Measurements from ENCODE around the gene LAMTOR5. TPM values are rescaled to one million over a fixed set of nuclear protein-coding genes. Genes with fewer than 3 reads are reported as not detected.

The LAMTOR5 gene
- total and polyA plus RNA-seq, 11 donors: 130 to 549 (median 233) TPM

GRCh38 chr1:110430366-110430765 lies 22.9 kb upstream of the LAMTOR5 start:
- WGBS, 4 donors: 71 to 84% (median 79%) methylated on average over 6 of the region's 6 CpGs
- Histone ChIP-seq H3K4me3 (no peak overlapping the region), H3K27ac (no peak overlapping the region), H3K27me3 (no peaks in the 10 kb centered on the region), H3K4me1 (peaks cover 0 to 25% (median 4%) of the 10 kb centered on the region in 12 donors), H3K9me3 (no peaks in the 10 kb centered on the region), H3K36me3 (no peaks in the 10 kb centered on the region)
- intact Hi-C loops (cut with DNase I): no loop called here
- no peak for DNase-seq
- TF ChIP-seq POLR2A (IDR thresholded peaks at IDR 0.05) (no peak), CTCF (IDR thresholded peaks at IDR 0.05) (no peak)
- ATAC-seq: no peak

GRCh38 chr1:110428946-110429345 lies 21.5 kb upstream of the LAMTOR5 start:
- H3K36me3 ChIP-seq: no peaks in the 10 kb centered on the region
- no peaks in the 10 kb centered on the region for H3K9me3 ChIP-seq
- H3K27me3 ChIP-seq: no peaks in the 10 kb centered on the region
- ATAC-seq (no peak), DNase-seq (no peak)
- 69 to 75% (median 72%) methylated on average over 4 of the region's 4 CpGs for WGBS, 4 donors
- no peak overlapping the region for H3K4me3 ChIP-seq
- H3K4me1 ChIP-seq: peaks cover 0 to 21% (median 10%) of the 10 kb centered on the region in 12 donors
- intact Hi-C loops (cut with DNase I): loop anchor here in 1 of 10 donors (5.0 kb wide), 1 partner anchor 58 kb away; no protein-coding TSS in a partner anchor
- H3K27ac ChIP-seq: no peak overlapping the region
- no peak for TF ChIP-seq POLR2A (IDR thresholded peaks at IDR 0.05)
- no peak for TF ChIP-seq CTCF (IDR thresholded peaks at IDR 0.05)

GRCh38 chr1:110426854-110427253 lies 19.4 kb upstream of the LAMTOR5 start:
- no peak for TF ChIP-seq CTCF (IDR thresholded peaks at IDR 0.05)
- TF ChIP-seq POLR2A (IDR thresholded peaks at IDR 0.05): no peak
- intact Hi-C loops (cut with DNase I): loop anchor here in 1 of 10 donors (5.0 kb wide), 1 partner anchor 60 kb away; no protein-coding TSS in a partner anchor
- H3K9me3 ChIP-seq: no peaks in the 10 kb centered on the region
- H3K4me3 ChIP-seq: no peak overlapping the region
- no peaks in the 10 kb centered on the region for H3K36me3 ChIP-seq
- DNase-seq (no peak), ATAC-seq (no peak)
- H3K4me1 ChIP-seq: peaks cover 0 to 15% (median 9%) of the 10 kb centered on the region in 12 donors
- H3K27me3 ChIP-seq: no peaks in the 10 kb centered on the region
- H3K27ac ChIP-seq: no peak overlapping the region
- 42 to 60% (median 50%) methylated on average over 4 of the region's 4 CpGs for WGBS, 4 donors

GRCh38 chr1:110425612-110426152 lies 18.2 kb upstream of the LAMTOR5 start:
- Histone ChIP-seq H3K9me3 (no peaks in the 10 kb centered on the region), H3K4me1 (peaks cover 0 to 15% (median 9%) of the 10 kb centered on the region in 12 donors), H3K4me3 (no peak overlapping the region), H3K27me3 (no peaks in the 10 kb centered on the region), H3K27ac (peak overlapping the region in 11 of 12 donors; percentile 6 to 70 (median 32)), H3K36me3 (no peaks in the 10 kb centered on the region)
- ATAC-seq (peak; percentile 58 to 83 (median 68)), DNase-seq (peak in 3 of 5 donors; percentile 20 to 72 (median 60))
- 51 to 63% (median 55%) methylated on average over 9 of the region's 9 CpGs for WGBS, 4 donors
- intact Hi-C loops (cut with DNase I): loop anchor here in 1 of 10 donors (5.0 kb wide), 1 partner anchor 62 kb away; no protein-coding TSS in a partner anchor
- TF ChIP-seq CTCF (IDR thresholded peaks at IDR 0.05) (no peak), POLR2A (IDR thresholded peaks at IDR 0.05) (no peak)

All from heart left ventricle (tissue), 16 donors.